ENCODE results near the gene AQP9. TPM values are rescaled to one million over a fixed set of nuclear protein-coding genes. Genes with fewer than 3 reads are reported as not detected.

AQP9 gene
- total RNA-seq, 1 donor from 2014 or later = 0.26 TPM

- Mint-ChIP-seq H3K4me1 (no peaks in the 10 kb centered on the region), H3K9me3 (peaks cover 6% of the 10 kb centered on the region), H3K4me3 (no peak overlapping the region), H3K27me3 (peaks cover 11% of the 10 kb centered on the region), H3K36me3 (ENCODE audit: low read depth) (no peaks in the 10 kb centered on the region), H3K27ac (no peak overlapping the region)
- intact Hi-C loops (cut with micrococcal nuclease) = no loop called here
- DNase-seq = no peak
Observed at GRCh38 chr15:58124585-58124984, 13.6 kb upstream of the AQP9 start.

GRCh38 chr15:58125333-58125732 is 12.8 kb upstream of the AQP9 start:
- Mint-ChIP-seq H3K4me1 (no peaks in the 10 kb centered on the region), H3K4me3 (no peak overlapping the region), H3K36me3 (ENCODE audit: low read depth) (no peaks in the 10 kb centered on the region), H3K27ac (no peak overlapping the region), H3K9me3 (peaks cover 6% of the 10 kb centered on the region), H3K27me3 (peaks cover 11% of the 10 kb centered on the region)
- intact Hi-C loops (cut with micrococcal nuclease) = no loop called here
- DNase-seq = no peak

GRCh38 chr15:58134886-58135285 is 3.3 kb upstream of the AQP9 start:
- Mint-ChIP-seq H3K9me3 (no peaks in the 10 kb centered on the region), H3K27me3 (peaks cover 23% of the 10 kb centered on the region), H3K4me1 (no peaks in the 10 kb centered on the region), H3K4me3 (no peak overlapping the region), H3K36me3 (ENCODE audit: low read depth) (no peaks in the 10 kb centered on the region), H3K27ac (no peak overlapping the region)
- no peak for DNase-seq
- intact Hi-C loops (cut with micrococcal nuclease) = no loop called here

GRCh38 chr15:58135511-58136174 is 2.5 kb upstream of the AQP9 start:
- DNase-seq = no peak
- H3K4me3 Mint-ChIP-seq = no peak overlapping the region
- H3K27me3 Mint-ChIP-seq = peaks cover 23% of the 10 kb centered on the region
- H3K36me3 Mint-ChIP-seq (ENCODE audit: low read depth) = no peaks in the 10 kb centered on the region
- no peaks in the 10 kb centered on the region for H3K4me1 Mint-ChIP-seq
- intact Hi-C loops (cut with micrococcal nuclease) = no loop called here
- H3K9me3 Mint-ChIP-seq = no peaks in the 10 kb centered on the region
- no peak overlapping the region for H3K27ac Mint-ChIP-seq

DNA sequence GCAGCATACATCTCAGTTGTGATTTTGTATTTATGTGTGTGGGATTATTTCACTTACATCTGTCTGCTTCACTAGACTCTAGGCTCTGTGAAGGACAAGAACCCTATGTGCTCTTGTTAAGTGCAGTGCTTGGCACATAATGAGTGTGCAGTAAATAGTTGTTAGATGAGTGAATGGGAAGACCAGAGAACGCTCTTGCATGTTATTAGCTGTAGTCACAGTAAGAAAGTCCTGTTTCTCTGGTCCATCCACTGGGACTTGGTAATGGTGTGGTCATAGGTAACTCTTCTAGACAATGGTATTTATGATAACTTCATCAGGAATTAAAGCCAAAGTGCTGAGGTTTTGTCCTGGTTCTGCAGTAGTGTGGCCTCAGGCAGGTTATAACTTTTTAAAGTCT is 1.4 kb upstream of the AQP9 start:
- no peak for DNase-seq
- peaks cover 23% of the 10 kb centered on the region for H3K27me3 Mint-ChIP-seq
- H3K36me3 Mint-ChIP-seq (ENCODE audit: low read depth) = no peaks in the 10 kb centered on the region
- no peak overlapping the region for H3K27ac Mint-ChIP-seq
- H3K4me3 Mint-ChIP-seq = no peak overlapping the region
- H3K4me1 Mint-ChIP-seq = no peaks in the 10 kb centered on the region
- H3K9me3 Mint-ChIP-seq = no peaks in the 10 kb centered on the region
- intact Hi-C loops (cut with micrococcal nuclease) = no loop called here

GRCh38 chr15:58137686-58138085 is 495 bp upstream of the AQP9 start:
- no peak overlapping the region for H3K27ac Mint-ChIP-seq
- H3K4me3 Mint-ChIP-seq = no peak overlapping the region
- peak; percentile 37 for DNase-seq
- intact Hi-C loops (cut with micrococcal nuclease) = no loop called here
- no peaks in the 10 kb centered on the region for H3K9me3 Mint-ChIP-seq
- H3K4me1 Mint-ChIP-seq = no peaks in the 10 kb centered on the region
- peaks cover 20% of the 10 kb centered on the region for H3K27me3 Mint-ChIP-seq
- no peaks in the 10 kb centered on the region for H3K36me3 Mint-ChIP-seq (ENCODE audit: low read depth)

DNA sequence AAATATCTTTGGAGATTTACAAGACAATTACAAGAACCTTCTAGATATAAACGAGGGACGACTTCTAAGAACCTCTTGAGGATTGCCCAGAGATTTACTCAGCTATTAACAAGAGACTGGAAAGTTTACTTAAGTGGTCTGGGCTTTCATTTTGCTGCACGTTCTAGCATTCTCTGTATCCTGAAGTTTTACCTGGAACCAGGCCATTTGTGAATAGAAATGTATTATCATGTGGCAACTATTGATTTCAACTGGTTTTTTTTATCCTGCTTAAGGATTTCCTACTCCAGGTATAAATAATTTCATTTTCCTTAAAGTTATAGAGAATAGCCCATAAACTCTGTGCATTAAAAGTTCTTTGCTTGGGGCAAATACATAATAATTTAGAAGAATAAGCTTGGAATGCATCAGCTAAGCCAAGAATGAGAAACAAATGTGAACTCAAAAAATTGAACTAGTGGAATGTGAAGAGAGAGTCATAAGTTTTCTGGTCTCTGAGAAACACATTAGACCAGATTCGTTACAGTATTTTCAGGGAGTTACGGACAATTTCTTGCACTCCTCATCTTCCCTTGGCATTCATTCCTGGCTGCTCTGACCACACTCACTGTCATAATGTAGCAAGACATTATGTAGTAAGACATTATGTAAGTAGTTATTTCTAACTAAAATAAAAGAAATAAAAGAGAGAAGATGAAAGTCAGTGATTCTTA is 1.3 kb downstream of the AQP9 start:
- DNase-seq = no peak
- H3K4me1 Mint-ChIP-seq = no peaks in the 10 kb centered on the region
- peaks cover 23% of the 10 kb centered on the region for H3K27me3 Mint-ChIP-seq
- H3K9me3 Mint-ChIP-seq = no peaks in the 10 kb centered on the region
- no peak overlapping the region for H3K27ac Mint-ChIP-seq
- H3K4me3 Mint-ChIP-seq = no peak overlapping the region
- H3K36me3 Mint-ChIP-seq (ENCODE audit: low read depth) = no peaks in the 10 kb centered on the region
- intact Hi-C loops (cut with micrococcal nuclease) = no loop called here

DNA sequence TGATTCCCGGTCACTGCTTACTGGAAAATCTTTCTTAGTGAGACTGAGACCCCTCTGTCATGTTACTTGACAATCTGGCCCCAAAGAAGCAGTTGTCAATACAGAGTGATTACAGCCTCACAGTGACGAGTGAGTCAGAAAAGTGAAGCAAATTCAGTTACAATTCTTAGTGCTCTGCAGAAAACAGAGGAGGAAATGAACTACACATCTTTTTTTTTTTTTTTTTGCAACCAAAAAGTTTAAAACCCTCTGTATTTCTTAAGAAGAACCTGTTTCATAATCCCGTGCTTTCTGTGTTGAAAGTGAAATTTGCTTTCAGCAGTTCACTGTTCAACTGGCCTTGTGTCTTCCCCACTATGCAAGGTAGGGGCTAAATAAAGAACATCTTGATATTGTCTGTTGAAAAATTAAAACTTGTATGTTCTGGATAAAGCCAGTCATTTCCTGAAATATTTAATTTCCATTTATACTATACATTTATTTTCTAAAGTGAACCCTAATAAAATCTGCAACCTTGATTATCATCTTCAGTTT is 1.9 kb downstream of the AQP9 start:
- H3K27me3 Mint-ChIP-seq = peaks cover 22% of the 10 kb centered on the region
- no peak overlapping the region for H3K27ac Mint-ChIP-seq
- no peaks in the 10 kb centered on the region for H3K4me1 Mint-ChIP-seq
- intact Hi-C loops (cut with micrococcal nuclease) = no loop called here
- H3K4me3 Mint-ChIP-seq = no peak overlapping the region
- no peaks in the 10 kb centered on the region for H3K36me3 Mint-ChIP-seq (ENCODE audit: low read depth)
- no peak for DNase-seq
- no peaks in the 10 kb centered on the region for H3K9me3 Mint-ChIP-seq

DNA sequence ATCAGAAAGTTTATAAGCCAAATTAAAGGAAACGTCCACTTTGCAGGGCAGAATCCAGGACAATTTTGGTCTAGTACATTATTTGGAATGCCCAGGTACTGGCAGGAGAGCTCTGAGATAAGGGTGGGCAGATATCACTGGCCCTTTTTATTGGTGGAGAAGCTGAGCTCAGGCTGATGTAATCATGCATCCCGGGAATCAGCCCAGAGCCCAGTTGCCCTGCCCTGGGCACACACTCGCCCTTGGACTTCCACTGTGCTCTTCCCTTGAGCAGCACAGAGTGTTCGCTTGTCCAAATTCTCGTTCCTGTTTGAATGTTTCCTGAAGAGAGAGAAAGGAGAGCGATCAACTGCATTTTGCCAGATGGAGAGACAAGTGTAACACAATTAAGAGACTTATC is 3.7 kb downstream of the AQP9 start:
- Mint-ChIP-seq H3K27me3 (peaks cover 19% of the 10 kb centered on the region), H3K4me3 (no peak overlapping the region), H3K36me3 (ENCODE audit: low read depth) (no peaks in the 10 kb centered on the region), H3K9me3 (no peaks in the 10 kb centered on the region), H3K27ac (no peak overlapping the region), H3K4me1 (no peaks in the 10 kb centered on the region)
- intact Hi-C loops (cut with micrococcal nuclease) = no loop called here
- DNase-seq = no peak

- Mint-ChIP-seq H3K27ac (no peak overlapping the region), H3K4me1 (no peaks in the 10 kb centered on the region), H3K4me3 (no peak overlapping the region), H3K9me3 (no peaks in the 10 kb centered on the region), H3K36me3 (ENCODE audit: low read depth) (no peaks in the 10 kb centered on the region), H3K27me3 (peaks cover 21% of the 10 kb centered on the region)
- intact Hi-C loops (cut with micrococcal nuclease) = no loop called here
- DNase-seq = no peak
Observed at GRCh38 chr15:58142827-58143461, 4.8 kb downstream of the AQP9 start.

- Mint-ChIP-seq H3K27me3 (peaks cover 22% of the 10 kb centered on the region), H3K36me3 (ENCODE audit: low read depth) (no peaks in the 10 kb centered on the region), H3K4me1 (no peaks in the 10 kb centered on the region), H3K9me3 (no peaks in the 10 kb centered on the region), H3K27ac (no peak overlapping the region), H3K4me3 (no peak overlapping the region)
- no peak for DNase-seq
- intact Hi-C loops (cut with micrococcal nuclease) = no loop called here
Observed at GRCh38 chr15:58145606-58146005, 7.4 kb downstream of the AQP9 start.

DNA sequence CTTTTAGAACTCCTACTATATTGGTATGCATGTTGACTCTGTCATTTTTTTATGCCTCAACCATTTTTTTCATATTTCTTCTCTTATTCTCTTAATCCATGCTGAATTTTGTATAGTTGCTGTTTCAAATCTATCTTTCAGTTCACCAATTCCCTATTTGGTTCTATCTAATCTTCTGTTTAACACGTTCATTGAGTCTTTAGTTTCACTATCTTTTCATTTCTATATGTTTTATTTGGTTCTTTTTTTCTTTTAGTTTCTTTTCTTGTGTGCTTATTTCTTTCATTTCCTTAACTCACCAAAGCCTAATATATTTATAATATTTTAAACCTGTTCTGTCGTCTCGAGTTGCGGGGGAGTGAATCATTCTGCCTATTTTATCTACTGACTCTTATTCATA is 8.0 kb downstream of the AQP9 start:
- peaks cover 22% of the 10 kb centered on the region for H3K27me3 Mint-ChIP-seq
- H3K9me3 Mint-ChIP-seq = no peaks in the 10 kb centered on the region
- H3K36me3 Mint-ChIP-seq (ENCODE audit: low read depth) = no peaks in the 10 kb centered on the region
- intact Hi-C loops (cut with micrococcal nuclease) = no loop called here
- no peak overlapping the region for H3K27ac Mint-ChIP-seq
- no peak overlapping the region for H3K4me3 Mint-ChIP-seq
- no peaks in the 10 kb centered on the region for H3K4me1 Mint-ChIP-seq
- no peak for DNase-seq

GRCh38 chr15:58146749-58147148 is 8.6 kb downstream of the AQP9 start:
- no peaks in the 10 kb centered on the region for H3K4me1 Mint-ChIP-seq
- H3K27ac Mint-ChIP-seq = no peak overlapping the region
- H3K27me3 Mint-ChIP-seq = peaks cover 22% of the 10 kb centered on the region
- H3K36me3 Mint-ChIP-seq (ENCODE audit: low read depth) = no peaks in the 10 kb centered on the region
- no peak for DNase-seq
- intact Hi-C loops (cut with micrococcal nuclease) = no loop called here
- no peak overlapping the region for H3K4me3 Mint-ChIP-seq
- H3K9me3 Mint-ChIP-seq = no peaks in the 10 kb centered on the region

GRCh38 chr15:58147171-58147611 is 9.0 kb downstream of the AQP9 start:
- intact Hi-C loops (cut with micrococcal nuclease) = no loop called here
- DNase-seq = peak; percentile 34
- H3K27me3 Mint-ChIP-seq = peaks cover 20% of the 10 kb centered on the region
- no peaks in the 10 kb centered on the region for H3K4me1 Mint-ChIP-seq
- H3K4me3 Mint-ChIP-seq = no peak overlapping the region
- H3K9me3 Mint-ChIP-seq = no peaks in the 10 kb centered on the region
- H3K27ac Mint-ChIP-seq = no peak overlapping the region
- H3K36me3 Mint-ChIP-seq (ENCODE audit: low read depth) = no peaks in the 10 kb centered on the region

All from activated CD4-positive, alpha-beta T cell treated with anti-CD3 and anti-CD28 coated beads, Interleukin-2, amount 10 ng/mL, durations not matched to agents 24 days and 14 days (primary cell).